ENCODE results near the gene TIMP4.

Gene TIMP4

GRCh38 chr3:12186515-12187286 is 28.0 kb upstream of the TIMP4 start:
- TF ChIP-seq CTCF (conservative IDR thresholded peaks at IDR 0.05; ENCODE audit: control insufficient read depth, insufficient read depth, low read depth, low read length): no peak
- DNase-seq (ENCODE audit: low read depth): no peak
- H3K4me3 ChIP-seq (ENCODE audit: control insufficient read depth, low read depth, low read length): no peak overlapping the region

GRCh38 chr3:12186046-12186445 is 27.3 kb upstream of the TIMP4 start:
- TF ChIP-seq CTCF (conservative IDR thresholded peaks at IDR 0.05; ENCODE audit: control insufficient read depth, insufficient read depth, low read depth, low read length): no peak
- no peak overlapping the region for H3K4me3 ChIP-seq (ENCODE audit: control insufficient read depth, low read depth, low read length)
- no peak for DNase-seq (ENCODE audit: low read depth)

GRCh38 chr3:12185172-12185710 is 26.5 kb upstream of the TIMP4 start:
- DNase-seq (ENCODE audit: low read depth): no peak
- H3K4me3 ChIP-seq (ENCODE audit: control insufficient read depth, low read depth, low read length): no peak overlapping the region
- no peak for TF ChIP-seq CTCF (conservative IDR thresholded peaks at IDR 0.05; ENCODE audit: control insufficient read depth, insufficient read depth, low read depth, low read length)

- TF ChIP-seq CTCF (conservative IDR thresholded peaks at IDR 0.05; ENCODE audit: control insufficient read depth, insufficient read depth, low read depth, low read length): no peak
Measured at GRCh38 chr3:12184541-12184940, 25.8 kb upstream of the TIMP4 start.

GRCh38 chr3:12182687-12183441 is 24.2 kb upstream of the TIMP4 start:
- DNase-seq (ENCODE audit: low read depth): no peak
- no peak overlapping the region for H3K4me3 ChIP-seq (ENCODE audit: control insufficient read depth, low read depth, low read length)
- no peak for TF ChIP-seq CTCF (conservative IDR thresholded peaks at IDR 0.05; ENCODE audit: control insufficient read depth, insufficient read depth, low read depth, low read length)

More at GRCh38 chr3:12184541-12184940, 25.8 kb upstream of the TIMP4 start:
- H3K4me3 ChIP-seq (ENCODE audit: control insufficient read depth, low read depth, low read length): no peak overlapping the region
- no peak for DNase-seq (ENCODE audit: low read depth)

- TF ChIP-seq CTCF (conservative IDR thresholded peaks at IDR 0.05; ENCODE audit: control insufficient read depth, insufficient read depth, low read depth, low read length): no peak
- no peak for DNase-seq (ENCODE audit: low read depth)
- no peak overlapping the region for H3K4me3 ChIP-seq (ENCODE audit: control insufficient read depth, low read depth, low read length)
Measured at GRCh38 chr3:12181806-12182205, 23.1 kb upstream of the TIMP4 start.
